OCI-LY3 (cell line): Measurements from ENCODE around the gene DAB2.

Experiments
- H2AFZ ChIP-seq: fragments of 200-600, 300-600 bp; shearing (Covaris generic); 2 replicates; pipeline ENCODE4 v1.6.0; 2014; ENCODE audit warnings: antibody characterized with exemption, low read depth, low read length
- H3K27ac ChIP-seq: fragments of 200-600, 300-600 bp; sonication (generic); 2 replicates; pipeline ENCODE4 v1.5.1; 2014; ENCODE audit warnings: mild to moderate bottlenecking, low read length, moderate library complexity, mixed read lengths
- H3K27me3 ChIP-seq: fragments of 200-600, 300-600 bp; sonication (generic); 2 replicates; pipeline ENCODE4 v1.6.1; 2014; ENCODE audit warnings: low read depth, low read length, mixed read lengths
- H3K36me3 ChIP-seq: fragments of 200-600, 300-600 bp; sonication (generic); replicated peaks from 2 replicates; pipeline ENCODE3; 2014; ENCODE audit warnings: low read depth, low read length, mixed read lengths
- H3K4me1 ChIP-seq: fragments of 300-600, 200-600 bp; sonication (generic); 2 replicates; pipeline ENCODE4 v1.6.1; 2014; ENCODE audit warnings: low read length, mixed read lengths
- H3K4me2 ChIP-seq: fragments of 200-600, 300-600 bp; sonication (generic); 2 replicates; pipeline ENCODE4 v1.6.1; 2014; ENCODE audit warnings: low read length, mixed read lengths
- H3K4me3 ChIP-seq: fragments of 300-600, 200-600 bp; sonication (generic); 2 replicates; pipeline ENCODE4 v1.5.1; 2014; ENCODE audit warnings: antibody characterized with exemption, mild to moderate bottlenecking, low read length, moderate library complexity
- H3K79me2 ChIP-seq: fragments of 300-600, 200-600 bp; shearing (Covaris generic); 2 replicates; pipeline ENCODE4 v1.6.1; 2014; ENCODE audit warnings: mild to moderate bottlenecking, low read length, mixed read lengths
- H3K9ac ChIP-seq: fragments of 300-600, 200-600 bp; shearing (Covaris generic); 2 replicates; pipeline ENCODE4 v1.6.0; 2014; ENCODE audit warnings: mild to moderate bottlenecking, low read length, moderate library complexity
- H3K9me3 ChIP-seq: fragments of 200-600, 300-600 bp; shearing (Covaris generic); 2 replicates; pipeline ENCODE4 v1.6.1; 2014; ENCODE audit warnings: low read length, mixed read lengths; ENCODE audit not compliant: insufficient read depth
- H4K20me1 ChIP-seq: fragments of 200-600, 300-600 bp; sonication (generic); 2 replicates; pipeline ENCODE4 v1.6.1; 2016; ENCODE audit warnings: low read length, mixed read lengths; ENCODE audit not compliant: insufficient read depth
- CTCF ChIP-seq: fragments of 200-600, 300-600 bp; sonication (generic); IDR thresholded peaks from 2 replicates; pipeline ENCODE4 v1.5.1; 2014; ENCODE audit warnings: antibody characterized with exemption, low read length, low read depth
- EZH2phosphoT487 ChIP-seq: fragments of 200-600 bp; shearing (Covaris generic); IDR thresholded peaks from 2 replicates; pipeline ENCODE4 v1.6.1; 2018; ENCODE audit warnings: antibody characterized with exemption, mixed run types, low read depth

Gene DAB2

GRCh38 chr5:39470811-39471210 is 46.0 kb upstream of the DAB2 start:
- Histone ChIP-seq H4K20me1 (no peaks in the 10 kb centered on the region), H3K36me3 (no peaks in the 10 kb centered on the region), H3K4me1 (peaks cover 4% of the 10 kb centered on the region), H3K27ac (no peak overlapping the region), H3K4me2 (no peak overlapping the region), H3K79me2 (no peaks in the 10 kb centered on the region), H3K27me3 (no peaks in the 10 kb centered on the region), H3K4me3 (no peak overlapping the region), H3K9ac (no peak overlapping the region), H2AFZ (no peak overlapping the region), H3K9me3 (no peaks in the 10 kb centered on the region)
- TF ChIP-seq EZH2phosphoT487 (no peak), CTCF (no peak)

GRCh38 chr5:39469777-39470415 is 45.1 kb upstream of the DAB2 start:
- Histone ChIP-seq H3K4me2 (no peak overlapping the region), H2AFZ (no peak overlapping the region), H3K4me3 (no peak overlapping the region), H3K27ac (no peak overlapping the region), H3K27me3 (no peaks in the 10 kb centered on the region), H3K36me3 (no peaks in the 10 kb centered on the region), H3K79me2 (no peaks in the 10 kb centered on the region), H3K4me1 (peaks cover 4% of the 10 kb centered on the region), H3K9ac (no peak overlapping the region), H4K20me1 (no peaks in the 10 kb centered on the region), H3K9me3 (no peaks in the 10 kb centered on the region)
- TF ChIP-seq CTCF (no peak), EZH2phosphoT487 (no peak)

GRCh38 chr5:39469176-39469575 is 44.4 kb upstream of the DAB2 start:
- Histone ChIP-seq H3K27ac (no peak overlapping the region), H3K4me3 (no peak overlapping the region), H3K4me1 (peaks cover 4% of the 10 kb centered on the region), H4K20me1 (no peaks in the 10 kb centered on the region), H3K4me2 (no peak overlapping the region), H3K27me3 (no peaks in the 10 kb centered on the region), H3K9me3 (no peaks in the 10 kb centered on the region), H3K9ac (no peak overlapping the region), H2AFZ (no peak overlapping the region), H3K79me2 (no peaks in the 10 kb centered on the region), H3K36me3 (no peaks in the 10 kb centered on the region)
- TF ChIP-seq EZH2phosphoT487, result no peak

GRCh38 chr5:39466846-39467245 is 42.1 kb upstream of the DAB2 start:
- Histone ChIP-seq H3K4me1 (peaks cover 9% of the 10 kb centered on the region), H3K36me3 (no peaks in the 10 kb centered on the region), H3K9me3 (no peaks in the 10 kb centered on the region), H3K27me3 (no peaks in the 10 kb centered on the region), H3K27ac (no peak overlapping the region), H4K20me1 (no peaks in the 10 kb centered on the region), H3K4me3 (no peak overlapping the region), H3K9ac (no peak overlapping the region), H3K4me2 (no peak overlapping the region), H2AFZ (no peak overlapping the region), H3K79me2 (no peaks in the 10 kb centered on the region)
- TF ChIP-seq CTCF, result no peak
- no peak for TF ChIP-seq EZH2phosphoT487
